Activated CD8-positive, alpha-beta memory T cell treated with anti-CD3 and anti-CD28 coated beads for 24 hours (primary cell): Measurements from ENCODE around the gene DESI1.
"Not testable (repeated sequence)": the region's sequence is repeated elsewhere in the genome, so short reads cannot be mapped to it uniquely, and the experiment has no call there.

Experiments used
- DNase-seq: peaks from one replicate; pipeline ENCODE4 v3.0.0-alpha.2; 2020

Gene DESI1

DNA sequence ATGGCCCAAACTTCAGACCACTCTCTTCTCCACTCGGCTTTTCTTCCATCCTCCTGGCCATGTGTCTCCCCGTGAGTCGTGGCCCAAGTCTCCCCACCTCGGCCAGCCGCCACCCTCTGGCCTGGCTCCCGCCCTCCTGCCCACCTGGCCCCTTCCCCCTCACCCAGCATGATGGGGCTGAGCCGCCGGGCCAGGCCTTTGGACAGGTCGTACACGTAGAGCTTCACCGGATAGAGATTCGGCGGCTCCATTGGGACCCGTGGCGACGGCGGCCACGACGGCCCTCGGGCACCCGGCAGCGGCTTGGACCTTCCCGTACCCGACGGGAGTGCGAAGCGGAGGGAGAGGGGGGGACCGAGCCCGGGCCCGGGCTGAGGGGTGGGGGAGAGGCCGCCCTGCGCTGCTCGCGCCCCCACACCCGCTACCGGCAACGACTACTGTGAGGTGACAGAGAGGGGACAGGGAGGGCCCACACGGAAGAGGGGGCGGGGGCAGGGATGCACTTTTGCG, at the start of gene DESI1:
DESI1 (minus strand) TSS at position 455 of the 510 bp plus-strand sequence; CDS start at position 251, 204 bp downstream.
- DNase-seq = no peak

- no peak for DNase-seq
Observed at GRCh38 chr22:41668971-41669911, 48.4 kb upstream of the DESI1 start.

- no peak for DNase-seq
Observed at GRCh38 chr22:41664951-41665350, 44.1 kb upstream of the DESI1 start.

DNA sequence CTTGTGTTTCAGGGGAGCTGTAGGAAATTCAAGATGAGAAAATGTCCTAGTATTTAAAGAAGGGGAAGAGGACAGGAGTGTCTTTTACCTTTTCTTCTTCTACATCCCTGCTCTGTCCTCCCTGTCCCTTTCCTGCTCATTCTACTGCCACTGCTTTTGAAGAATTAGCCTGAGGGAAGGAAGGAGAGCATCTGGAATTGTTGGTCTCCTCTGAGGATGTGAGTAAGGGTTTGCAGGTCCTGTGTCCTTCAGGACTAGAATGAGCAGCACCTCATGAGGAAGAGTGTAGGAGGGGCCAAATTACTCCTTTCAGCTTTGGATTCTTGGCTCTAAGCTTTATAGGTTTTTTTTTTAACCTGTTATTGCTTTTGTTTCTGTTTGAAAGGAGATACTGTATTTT, 43.6 kb upstream of the DESI1 start:
- no peak for DNase-seq

DNA sequence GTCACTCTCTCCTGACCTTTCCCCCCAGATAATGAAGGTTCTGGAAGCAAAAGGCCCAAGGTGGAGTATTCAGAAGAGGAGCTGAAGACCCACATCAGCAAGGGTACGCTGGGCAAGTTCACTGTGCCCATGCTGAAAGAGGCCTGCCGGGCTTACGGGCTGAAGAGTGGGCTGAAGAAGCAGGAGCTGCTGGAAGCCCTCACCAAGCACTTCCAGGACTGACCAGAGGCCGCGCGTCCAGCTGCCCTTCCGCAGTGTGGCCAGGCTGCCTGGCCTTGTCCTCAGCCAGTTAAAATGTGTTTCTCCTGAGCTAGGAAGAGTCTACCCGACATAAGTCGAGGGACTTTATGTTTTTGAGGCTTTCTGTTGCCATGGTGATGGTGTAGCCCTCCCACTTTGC, 42.8 kb upstream of the DESI1 start:
- not testable (repeated sequence) for DNase-seq

GRCh38 chr22:41661713-41662112, 40.9 kb upstream of the DESI1 start:
- no peak for DNase-seq

DNA sequence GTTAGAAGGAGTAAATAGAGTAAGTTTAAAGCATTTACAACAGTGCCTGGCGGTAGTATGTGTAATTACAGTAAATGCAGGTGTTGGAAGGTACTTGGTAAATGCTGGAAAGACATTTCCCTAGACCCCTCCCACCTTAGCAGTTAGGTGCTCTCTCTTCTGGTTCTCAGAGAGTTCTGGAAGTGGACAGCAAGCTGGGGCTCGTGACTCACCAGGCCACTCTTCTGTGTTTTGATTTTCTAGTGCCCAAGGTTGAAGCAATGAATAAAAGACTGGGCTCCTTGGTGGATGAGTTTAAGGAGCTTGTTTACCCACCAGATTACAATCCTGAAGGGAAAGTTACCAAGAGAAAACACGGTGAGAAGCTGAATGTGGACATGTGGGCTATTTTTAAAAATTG, 40.2 kb upstream of the DESI1 start:
- DNase-seq = no peak

DNA sequence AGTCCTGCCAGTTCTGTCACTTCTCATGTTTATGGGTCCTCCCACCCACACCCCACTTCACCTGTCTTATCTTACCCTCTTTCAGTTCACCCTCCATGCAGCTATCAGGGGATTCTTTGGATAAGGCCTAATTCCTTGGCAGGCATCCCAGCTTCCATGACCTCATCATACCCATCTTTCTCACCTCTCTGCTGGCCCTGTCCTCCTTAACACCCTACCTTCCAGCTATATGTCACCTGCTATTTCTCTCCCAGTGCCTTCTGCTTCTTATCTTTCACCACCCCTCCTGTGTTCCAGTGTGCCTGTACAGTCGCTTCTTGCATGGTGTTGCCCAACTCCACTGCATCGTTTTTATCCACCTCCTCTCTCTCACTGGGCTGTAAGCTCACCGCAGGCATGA, 39.6 kb upstream of the DESI1 start:
- no peak for DNase-seq

GRCh38 chr22:41659941-41660340, 39.1 kb upstream of the DESI1 start:
- no peak for DNase-seq

DNA sequence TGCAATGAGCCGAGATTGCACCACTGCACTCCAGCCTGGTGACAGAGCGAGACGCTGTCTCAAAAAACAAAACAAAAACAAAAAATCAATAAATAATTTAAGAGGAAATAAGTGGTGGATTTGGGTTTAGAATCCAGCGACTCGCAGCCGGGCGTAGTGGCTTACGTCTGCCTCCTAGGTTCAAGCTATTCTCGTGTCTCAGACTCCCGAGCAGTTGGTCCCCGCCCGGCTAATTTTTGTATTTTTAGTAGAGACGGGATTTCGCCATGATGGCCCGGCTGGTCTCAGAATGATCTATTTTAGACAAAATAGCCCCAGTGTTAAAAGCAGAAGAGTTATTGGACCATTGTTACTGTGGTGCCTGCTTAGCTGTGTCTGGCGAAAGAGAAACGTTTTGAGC, 38.0 kb upstream of the DESI1 start:
- DNase-seq = no peak

GRCh38 chr22:41657709-41658108, 36.9 kb upstream of the DESI1 start:
- no peak for DNase-seq

DNA sequence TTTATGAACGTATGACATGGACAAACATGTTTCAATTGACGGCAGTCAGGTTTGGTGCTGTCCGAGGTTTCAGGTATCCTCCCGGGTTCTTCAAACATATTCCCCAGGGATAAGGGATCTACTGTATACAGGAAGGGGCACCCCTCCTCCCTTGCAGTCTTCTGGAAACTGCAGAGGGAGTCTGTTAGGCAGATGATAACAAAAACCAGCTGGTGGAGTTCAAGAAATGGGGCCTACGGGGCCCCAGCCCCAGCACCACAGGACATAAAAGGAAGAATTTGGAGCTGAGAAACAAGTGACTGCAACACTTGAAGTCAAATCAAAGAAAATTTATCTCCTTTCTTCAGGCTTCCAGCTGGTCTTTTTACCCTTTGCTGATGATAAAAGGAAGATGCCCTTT, 35.7 kb upstream of the DESI1 start:
- no peak for DNase-seq

DNA sequence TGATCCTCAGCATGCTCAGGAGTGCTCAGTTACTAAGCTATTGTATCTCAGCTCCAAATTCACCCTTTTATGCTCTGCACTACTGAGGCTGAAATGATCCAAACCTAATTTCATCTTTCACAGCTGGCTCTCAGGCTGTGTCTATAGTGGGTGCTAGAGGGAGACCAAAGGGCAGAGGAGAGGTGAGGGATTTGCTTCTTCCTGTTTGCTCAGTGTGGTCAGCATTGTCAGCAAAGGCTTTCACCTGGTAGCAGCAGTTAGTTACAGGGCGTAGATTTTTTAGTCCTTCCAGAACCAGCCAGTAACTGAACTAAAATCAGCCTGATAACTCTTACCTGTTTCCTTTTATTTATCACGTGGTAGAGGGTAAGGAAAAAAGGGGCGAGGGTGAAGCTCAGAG, 33.5 kb upstream of the DESI1 start:
- DNase-seq = no peak

DNA sequence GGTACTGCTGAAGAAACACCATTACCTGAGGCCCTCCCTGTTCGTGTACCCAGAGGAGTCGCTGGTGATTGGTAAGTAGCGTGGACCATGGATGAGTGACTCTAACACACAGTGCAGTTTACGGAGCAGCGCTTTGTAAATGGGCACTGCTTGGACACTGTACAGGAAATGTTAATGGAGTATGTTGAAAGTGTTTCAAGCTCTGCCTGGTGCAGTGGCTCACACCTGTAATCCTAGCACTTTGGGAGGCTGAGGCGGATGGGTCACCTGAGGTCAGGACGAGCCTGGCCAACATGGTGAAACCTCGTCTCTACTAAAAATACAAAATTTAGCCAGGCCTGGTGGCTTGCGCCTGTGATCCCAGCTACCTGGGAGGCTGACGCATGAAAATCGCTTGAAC, 30.0 kb upstream of the DESI1 start:
- DNase-seq = no peak

GRCh38 chr22:41650229-41650628, 29.4 kb upstream of the DESI1 start:
- DNase-seq = no peak

DNA sequence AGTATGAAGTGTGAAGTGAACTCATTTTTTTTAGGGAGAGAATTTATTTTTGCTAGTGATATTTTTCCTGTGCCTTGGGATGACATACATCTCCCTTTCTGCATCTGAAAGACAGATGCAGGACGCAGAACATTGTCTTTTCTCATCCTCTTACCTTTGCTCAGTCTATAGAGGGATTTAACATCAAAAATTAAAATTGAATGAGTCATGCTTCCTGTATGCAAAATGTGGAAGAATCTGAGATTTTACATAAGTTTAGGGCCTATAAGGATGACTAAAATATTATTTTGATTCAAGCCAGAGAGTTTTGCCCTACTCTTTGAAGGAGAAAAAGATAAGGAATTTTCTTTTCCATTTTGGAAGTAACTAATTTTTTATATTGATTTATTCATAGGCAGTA, 27.6 kb upstream of the DESI1 start:
- DNase-seq = no peak

DNA sequence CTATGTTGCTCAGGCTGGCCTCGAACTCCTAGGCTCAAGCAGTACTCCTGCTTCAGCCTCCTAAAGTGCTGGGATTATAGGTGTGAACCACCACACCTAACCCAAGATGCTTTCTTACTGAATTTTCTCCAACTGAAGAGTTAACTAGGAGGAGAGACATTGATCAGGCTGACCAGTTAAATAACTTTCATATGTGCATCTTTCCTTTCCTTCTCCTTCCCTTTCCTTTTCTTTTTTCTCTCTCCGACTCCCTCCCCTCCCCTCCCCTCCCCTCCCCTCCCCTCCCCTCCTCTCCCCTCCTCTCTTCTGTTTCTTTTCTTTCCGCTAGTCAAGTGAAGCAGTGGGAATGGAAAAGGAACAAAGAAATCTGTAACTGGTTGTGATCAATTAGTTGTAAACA, 26.9 kb upstream of the DESI1 start:
- no peak for DNase-seq

DNA sequence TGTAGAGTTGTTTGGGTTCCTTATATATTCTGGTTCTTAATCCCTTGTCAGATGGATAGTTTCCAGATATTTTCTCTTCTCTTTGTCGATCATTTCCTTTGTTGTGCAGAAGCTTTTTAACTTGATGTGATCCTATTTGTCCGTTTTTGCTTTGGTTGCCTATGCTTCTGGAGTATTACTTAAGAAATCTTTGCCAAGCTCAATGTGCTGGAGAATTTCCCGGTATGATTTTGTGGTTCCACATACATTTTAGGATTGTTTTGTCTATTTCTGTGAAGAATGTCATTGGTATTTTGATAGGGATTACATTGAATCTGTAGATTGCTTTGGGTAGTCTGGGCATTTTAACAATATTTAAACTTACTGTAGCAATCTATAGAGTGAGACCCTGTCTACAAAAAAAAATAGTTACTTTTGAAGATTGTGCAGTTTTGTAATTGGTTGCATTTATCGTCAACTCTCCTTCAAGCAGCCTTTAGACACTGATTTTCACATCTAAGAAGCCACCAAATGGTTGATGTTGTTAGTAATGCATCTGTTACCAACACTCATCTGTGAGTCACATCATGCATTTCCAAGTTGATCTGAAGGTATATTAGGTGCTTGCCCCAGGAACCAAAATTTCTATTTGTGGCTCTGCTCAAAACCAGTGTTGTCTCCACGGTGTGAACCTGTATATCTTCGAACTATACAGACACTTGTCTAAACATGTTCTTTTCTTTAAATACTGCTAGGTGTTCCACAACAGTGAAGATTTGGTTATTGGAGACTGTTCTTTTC, 21.7 kb upstream of the DESI1 start:
- DNase-seq = no peak

DNA sequence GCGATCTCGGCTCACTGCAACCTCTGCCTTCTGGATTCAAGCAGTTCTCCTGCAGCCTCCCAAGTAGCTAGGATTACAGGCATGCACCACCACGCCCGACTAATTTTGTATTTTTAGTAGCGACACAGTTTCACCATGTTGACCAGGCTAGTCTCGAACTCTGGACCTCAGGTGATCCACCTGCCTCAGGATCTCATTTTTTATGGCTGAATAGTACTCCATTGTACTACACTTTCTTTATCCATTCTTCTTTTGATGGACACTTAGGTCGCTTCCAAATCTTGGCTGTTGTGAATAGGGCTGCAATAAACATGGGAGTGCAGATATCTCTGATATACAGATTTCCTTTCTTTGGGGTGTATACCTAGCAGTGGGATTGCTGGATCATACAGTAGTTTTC, 21.0 kb upstream of the DESI1 start:
- no peak for DNase-seq

- no peak for DNase-seq
Observed at GRCh38 chr22:41638748-41639147, 17.9 kb upstream of the DESI1 start.

DNA sequence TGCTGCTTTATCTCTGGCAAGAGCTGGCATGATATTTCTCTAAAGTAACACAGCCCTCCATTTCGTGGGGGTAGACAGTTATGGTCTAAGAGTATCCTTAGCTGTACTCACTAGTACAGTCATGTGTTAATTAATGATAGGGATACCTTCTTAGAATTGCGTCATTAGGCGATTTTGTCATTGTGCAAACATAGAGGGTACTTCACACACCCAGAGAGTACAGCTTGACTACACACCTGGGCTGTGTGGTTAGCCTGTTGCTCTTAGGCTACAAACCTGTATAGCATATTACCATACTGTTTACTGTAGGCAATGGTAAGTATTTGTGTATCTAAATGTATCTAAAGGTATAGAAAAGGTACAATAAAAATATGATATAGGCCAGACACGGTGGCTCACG, 17.3 kb upstream of the DESI1 start:
- no peak for DNase-seq

- DNase-seq = not testable (repeated sequence)
Observed at GRCh38 chr22:41637623-41638022, 16.8 kb upstream of the DESI1 start.

DNA sequence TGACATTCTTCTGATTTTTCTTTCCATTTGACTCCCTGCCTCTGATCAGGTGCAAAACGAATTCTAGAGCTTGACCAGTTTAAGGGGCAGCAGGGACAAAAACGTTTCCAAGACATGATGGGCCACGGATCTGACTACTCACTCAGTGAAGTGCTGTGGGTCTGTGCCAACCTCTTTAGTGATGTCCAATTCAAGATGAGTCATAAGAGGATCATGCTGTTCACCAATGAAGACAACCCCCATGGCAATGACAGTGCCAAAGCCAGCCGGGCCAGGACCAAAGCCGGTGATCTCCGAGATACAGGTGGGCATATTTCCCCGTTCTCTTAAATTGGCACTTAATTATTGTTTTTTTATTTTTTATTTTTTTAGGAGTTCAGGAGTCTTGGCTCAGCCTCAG, 15.6 kb upstream of the DESI1 start:
- no peak for DNase-seq

DNA sequence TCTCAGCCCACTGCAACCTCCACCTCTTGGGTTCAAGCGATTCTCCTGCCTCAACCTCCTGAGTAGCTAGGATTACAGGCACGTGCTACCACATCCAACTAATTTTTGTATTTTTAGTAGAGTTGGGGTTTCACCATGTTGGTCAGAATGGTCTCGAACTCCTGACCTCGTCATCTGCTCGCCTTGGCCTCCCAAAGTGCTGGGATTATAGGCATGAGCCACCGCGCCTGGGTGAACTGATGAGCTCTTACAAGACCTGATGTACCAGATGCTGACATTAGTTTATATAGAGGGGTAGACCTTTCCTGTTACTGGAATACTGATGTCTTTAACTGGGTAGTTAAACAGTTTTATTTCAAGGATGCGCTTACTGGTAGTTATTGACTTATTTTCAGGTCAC, 13.8 kb upstream of the DESI1 start:
- DNase-seq = not testable (repeated sequence)
